HepG2 (cell line): ENCODE results near the gene FOXR1. TPM values are rescaled to one million over a fixed set of nuclear protein-coding genes. Genes with fewer than 3 reads are reported as not detected.
A peak's percentile ranks its signal among the peaks of the same experiment; 100 is the strongest.

Experiments
- ATF7-NPFF ChIP-seq: sonication (generic); formaldehyde crosslinking; IDR thresholded peaks from 2 replicates; pipeline ENCODE4 v1.8.1; 2023; ENCODE audit warnings: mild to moderate bottlenecking, low read depth, missing genetic modification reagents, moderate library complexity
- CCAR2 ChIP-seq: fragments of 200-400 bp; formaldehyde crosslinking; optimal IDR thresholded peaks from 2 replicates; pipeline ENCODE3; 2018; ENCODE audit warnings: low read depth, mild to moderate bottlenecking, low read length, moderate library complexity
- EHMT2 ChIP-seq: fragments of 200-600 bp; sonication (generic); IDR thresholded peaks from 2 replicates; pipeline ENCODE4 v1.7.0; 2017; ENCODE audit warnings: antibody characterized with exemption, low read depth, low read length, borderline replicate concordance
- EP300 ChIP-seq, 3 experiments: sonication (generic) in 1 of 3; formaldehyde crosslinking in 1 of 3; IDR thresholded peaks; 2 replicates each; pipeline versions ENCODE4 v1.5.1 to v1.6.1; 2011 to 2020; ENCODE audit warnings: low read depth in 2 of 3, low read length in 2 of 3, borderline replicate concordance in 1 of 3, improper control_type of control experiment in 1 of 3, mild to moderate bottlenecking in 1 of 3, missing genetic modification reagents in 1 of 3, moderate library complexity in 1 of 3
- ETS1 ChIP-seq: sonication (generic); formaldehyde crosslinking; IDR thresholded peaks from 2 replicates; pipeline ENCODE4 v1.4.0; 2020; ENCODE audit warnings: missing genetic modification reagents
- GFI1 ChIP-seq: sonication (generic); formaldehyde crosslinking; IDR thresholded peaks from 2 replicates; pipeline ENCODE4 v1.5.0; 2020; ENCODE audit warnings: missing genetic modification reagents, mild to moderate bottlenecking, borderline replicate concordance
- JDP2 ChIP-seq: sonication (generic); formaldehyde crosslinking; IDR thresholded peaks from 2 replicates; pipeline ENCODE4 v1.8.1; 2022; ENCODE audit warnings: missing genetic modification reagents, borderline replicate concordance
- MTA1 ChIP-seq: sonication (generic); formaldehyde crosslinking; IDR thresholded peaks from 2 replicates; pipeline ENCODE4 v1.4.0; 2020; ENCODE audit warnings: missing genetic modification reagents, mild to moderate bottlenecking, borderline replicate concordance
- MTERF4 ChIP-seq: sonication (generic); formaldehyde crosslinking; IDR thresholded peaks from 2 replicates; pipeline ENCODE4 v1.8.0; 2023; ENCODE audit warnings: mild to moderate bottlenecking, missing genetic modification reagents
- NR0B2 ChIP-seq: sonication (generic); formaldehyde crosslinking; IDR thresholded peaks from 2 replicates; pipeline ENCODE4 v1.4.0; 2020; ENCODE audit warnings: mild to moderate bottlenecking, missing genetic modification reagents
- PAXIP1 ChIP-seq: sonication (generic); formaldehyde crosslinking; conservative IDR thresholded peaks from 2 replicates; pipeline ENCODE4 v1.4.0; 2020; ENCODE audit warnings: mild to moderate bottlenecking, missing genetic modification reagents, moderate library complexity
- RCOR2 ChIP-seq: IDR thresholded peaks from 2 replicates; pipeline ENCODE4 v1.6.1; 2016; ENCODE audit warnings: missing biosample characterization, missing genetic modification reagents
- SMAD3 ChIP-seq: sonication (generic); formaldehyde crosslinking; IDR thresholded peaks from 2 replicates; pipeline ENCODE4 v1.4.0; 2020; ENCODE audit warnings: missing genetic modification reagents
- TBX2 ChIP-seq: sonication (generic); formaldehyde crosslinking; IDR thresholded peaks from 2 replicates; pipeline ENCODE4 v1.5.0; 2020; ENCODE audit warnings: missing genetic modification reagents, mild to moderate bottlenecking, borderline replicate concordance
- ZNF160 ChIP-seq: sonication (generic); formaldehyde crosslinking; IDR thresholded peaks from 2 replicates; pipeline ENCODE4 v1.8.0; 2022; ENCODE audit warnings: mild to moderate bottlenecking, inconsistent platforms, missing genetic modification reagents
- ZNF383 ChIP-seq: sonication (generic); formaldehyde crosslinking; IDR thresholded peaks from 2 replicates; pipeline ENCODE4 v1.4.0; 2020; ENCODE audit warnings: missing genetic modification reagents, mild to moderate bottlenecking, borderline replicate concordance
- ZNF414 ChIP-seq: sonication (generic); formaldehyde crosslinking; IDR thresholded peaks from 2 replicates; pipeline ENCODE4 v1.5.0; 2020; ENCODE audit warnings: missing genetic modification reagents
- ZNF678 ChIP-seq: sonication (generic); formaldehyde crosslinking; IDR thresholded peaks from 2 replicates; pipeline ENCODE4 v1.4.0; 2020; ENCODE audit warnings: mild to moderate bottlenecking, missing genetic modification reagents
- ZNF777 ChIP-seq: sonication (generic); formaldehyde crosslinking; IDR thresholded peaks from 2 replicates; pipeline ENCODE4 v1.4.0; 2020; ENCODE audit warnings: missing genetic modification reagents
- ZNF839 ChIP-seq: sonication (generic); formaldehyde crosslinking; IDR thresholded peaks from 2 replicates; pipeline ENCODE4 v1.4.0; 2020; ENCODE audit warnings: missing genetic modification reagents, mild to moderate bottlenecking, borderline replicate concordance
- ZSCAN25 ChIP-seq: sonication (generic); formaldehyde crosslinking; IDR thresholded peaks from 2 replicates; pipeline ENCODE4 v1.8.0; 2022; ENCODE audit warnings: mild to moderate bottlenecking, missing genetic modification reagents
- ZZZ3 ChIP-seq: sonication (generic); formaldehyde crosslinking; IDR thresholded peaks from 2 replicates; pipeline ENCODE4 v1.4.0; 2020; ENCODE audit warnings: missing genetic modification reagents, mild to moderate bottlenecking, borderline replicate concordance
- polyA plus RNA-seq, 8 experiments: library from polyadenylated mRNA; depleted of rRNA in 3 of 8; stranded (reverse) in 7 of 8; unstranded in 1 of 8; fragments of >200 nt; fragmentation: Illumina TruSeq in 4 of 8; extraction: Trizol in 4 of 8; gene quantifications; 2 replicates each; pipeline versions ENCODE4 v1.2.1 to v1.2.3, GENCODE V29; 2011 to 2016; ENCODE audit warnings: low read depth in 4 of 8, missing spikeins in 1 of 8, mixed read lengths in 1 of 8; ENCODE audit not compliant: insufficient read depth in 1 of 8
- total RNA-seq, 5 experiments: library from RNA; depleted of rRNA; stranded (reverse); fragments of >200 nt; fragmentation: Illumina TruSeq; extraction: Trizol; gene quantifications; 2 replicates each; pipeline ENCODE4 v1.2.3, GENCODE V29; 2016; ENCODE audit warnings: low read depth in 1 of 5

FOXR1 gene
- total and polyA plus RNA-seq, 2 of the 13 experiments (the other 11 are each of a cell fraction or from before 2014, with no cell fraction given), result not detected

GRCh38 chr11:119029340-119030028, 57.9 kb downstream of the FOXR1 start (continued):
- peak in 1 of 2 experiments; percentile 38; a peak in 1 of 4 replicates for TF ChIP-seq EP300 (IDR thresholded peaks at IDR 0.05; ENCODE audit: low read depth in 2 of 2, low read length in 2 of 2)
- no peak for TF ChIP-seq EP300 (CRISPR knock-in tag; IDR thresholded peaks at IDR 0.05; ENCODE audit: borderline replicate concordance)
- TF ChIP-seq NR0B2, result no peak
- TF ChIP-seq TBX2 (CRISPR knock-in tag), result peak; percentile 15; the same call in 1 of the 2 replicates
- peak; percentile 71; the same call in 1 of the 2 replicates for TF ChIP-seq MTERF4 (CRISPR knock-in tag)
- TF ChIP-seq CCAR2, result no peak
- TF ChIP-seq ZNF678 (CRISPR knock-in tag), result no peak
- TF ChIP-seq ZNF777 (CRISPR knock-in tag), result no peak
- TF ChIP-seq ZNF160 (CRISPR knock-in tag), result no peak; the same call in 1 of the 2 replicates
- no peak for TF ChIP-seq ZSCAN25 (CRISPR knock-in tag)
- peak; percentile 87 for TF ChIP-seq PAXIP1
- no peak for TF ChIP-seq MTA1 (CRISPR knock-in tag)
- TF ChIP-seq ETS1 (CRISPR knock-in tag), result no peak
- TF ChIP-seq ZNF383 (CRISPR knock-in tag), result no peak
- no peak for TF ChIP-seq ATF7-NPFF (CRISPR knock-in tag)
- TF ChIP-seq SMAD3 (CRISPR knock-in tag), result no peak
- TF ChIP-seq EHMT2, result no peak
- no peak for TF ChIP-seq ZZZ3 (CRISPR knock-in tag)
- TF ChIP-seq RCOR2, result no peak
- no peak for TF ChIP-seq JDP2 (CRISPR knock-in tag)
- TF ChIP-seq GFI1 (CRISPR knock-in tag), result no peak
- TF ChIP-seq ZNF839 (CRISPR knock-in tag), result no peak
- no peak for TF ChIP-seq ZNF414
